Peyer's patch (tissue), 4 donors: ENCODE measurements around the gene GABRG3.

Experiments used
- POLR2A ChIP-seq, 2 donors: fragments of 450-650 bp; IDR thresholded peaks; one replicate each; pipeline ENCODE4 v1.5.1; 2017; ENCODE audit warnings: antibody characterized with exemption in 2 of 2, mild to moderate bottlenecking in 2 of 2, moderate library complexity in 2 of 2
- TF ChIP-seq, protein P1 (sequence below), 6 experiments: fragments of 450-650 bp in 4 of 6; fragments of 200-600 bp in 2 of 6; sonication (generic) in 1 of 6; IDR thresholded peaks; one replicate each; pipeline ENCODE4 v1.5.1; 2017 to 2019; ENCODE audit warnings: antibody characterized with exemption in 6 of 6, mild to moderate bottlenecking in 3 of 6, moderate library complexity in 1 of 6

DNA sequence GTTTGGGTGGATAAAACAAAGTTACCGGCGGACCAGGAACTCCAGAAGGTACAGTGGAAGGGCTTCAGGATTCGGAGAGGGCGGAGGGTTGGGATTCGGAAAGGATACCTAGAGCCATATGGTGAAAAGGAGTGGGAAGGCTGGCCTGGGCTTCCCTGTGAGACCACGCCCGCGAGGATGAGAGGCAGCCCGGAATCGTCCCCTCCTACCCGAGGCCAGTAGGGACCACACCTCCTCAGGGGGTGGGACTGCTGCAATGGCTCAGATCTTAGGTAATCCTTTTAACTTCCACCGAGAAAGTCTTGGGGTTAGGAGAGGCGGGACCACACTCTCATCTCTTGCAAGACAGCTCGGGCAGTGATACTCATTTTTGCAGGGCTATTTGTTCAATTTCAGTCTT lies 616.8 kb downstream of the GABRG3 start:
- no peak for TF ChIP-seq POLR2A (IDR thresholded peaks at IDR 0.05)
- TF ChIP-seq, protein P1, sequence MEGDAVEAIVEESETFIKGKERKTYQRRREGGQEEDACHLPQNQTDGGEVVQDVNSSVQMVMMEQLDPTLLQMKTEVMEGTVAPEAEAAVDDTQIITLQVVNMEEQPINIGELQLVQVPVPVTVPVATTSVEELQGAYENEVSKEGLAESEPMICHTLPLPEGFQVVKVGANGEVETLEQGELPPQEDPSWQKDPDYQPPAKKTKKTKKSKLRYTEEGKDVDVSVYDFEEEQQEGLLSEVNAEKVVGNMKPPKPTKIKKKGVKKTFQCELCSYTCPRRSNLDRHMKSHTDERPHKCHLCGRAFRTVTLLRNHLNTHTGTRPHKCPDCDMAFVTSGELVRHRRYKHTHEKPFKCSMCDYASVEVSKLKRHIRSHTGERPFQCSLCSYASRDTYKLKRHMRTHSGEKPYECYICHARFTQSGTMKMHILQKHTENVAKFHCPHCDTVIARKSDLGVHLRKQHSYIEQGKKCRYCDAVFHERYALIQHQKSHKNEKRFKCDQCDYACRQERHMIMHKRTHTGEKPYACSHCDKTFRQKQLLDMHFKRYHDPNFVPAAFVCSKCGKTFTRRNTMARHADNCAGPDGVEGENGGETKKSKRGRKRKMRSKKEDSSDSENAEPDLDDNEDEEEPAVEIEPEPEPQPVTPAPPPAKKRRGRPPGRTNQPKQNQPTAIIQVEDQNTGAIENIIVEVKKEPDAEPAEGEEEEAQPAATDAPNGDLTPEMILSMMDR (IDR thresholded peaks at IDR 0.05) = no peak
